Cardiac muscle cell (in vitro differentiated cells and primary cell): Measurements from ENCODE around the gene NEDD4. TPM values are rescaled to one million over a fixed set of nuclear protein-coding genes. Genes with fewer than 3 reads are reported as not detected.

Experiments used
- DNase-seq, 2 donors: peaks; one replicate each; pipeline versions ENCODE4 v3.0.0 to v3.0.0-alpha.2; 2010 to 2017; ENCODE audit warnings: low read depth in 1 of 2, low spot score in 1 of 2
- H3K27ac ChIP-seq: fragments of 200-600 bp; sonication (generic); 2 replicates; pipeline ENCODE4 v1.5.1; 2016
- H3K27me3 ChIP-seq: fragments of 200-600 bp; sonication (generic); 2 replicates; pipeline ENCODE4 v1.6.0; 2016; ENCODE audit warnings: control low read depth
- H3K36me3 ChIP-seq: fragments of 200-600 bp; sonication (generic); 2 replicates; pipeline ENCODE4 v1.5.1; 2016; ENCODE audit warnings: control low read depth
- H3K4me1 ChIP-seq: fragments of 200-600 bp; sonication (generic); 2 replicates; pipeline ENCODE4 v1.8.1; 2017; ENCODE audit warnings: low read depth, mild to moderate bottlenecking, mixed run types
- H3K4me3 ChIP-seq: fragments of 200-600 bp; sonication (generic); 2 replicates; pipeline ENCODE4 v1.5.1; 2016; ENCODE audit warnings: mild to moderate bottlenecking
- H3K9me3 ChIP-seq: fragments of 200-600 bp; sonication (generic); 2 replicates; pipeline ENCODE4 v1.5.1; 2017; ENCODE audit warnings: low read depth, mild to moderate bottlenecking, control low read depth
- polyA plus RNA-seq: library from polyadenylated mRNA; unstranded; fragments of >200 nt; fragmentation: Nextera tagmentation; extraction: Ambion mirVana; gene quantifications from 2 replicates; pipeline ENCODE4 v1.2.1, GENCODE V29; 2016
- total RNA-seq: library from RNA; depleted of rRNA; stranded (reverse); fragments of >200 nt; gene quantifications from 2 replicates; pipeline ENCODE4 v1.2.3, GENCODE V29; 2016
- TF ChIP-seq, protein P1 (sequence below): IDR thresholded peaks from 2 replicates; pipeline ENCODE4 v1.5.1; 2012; ENCODE audit warnings: low read depth, mild to moderate bottlenecking, low read length

NEDD4 gene
- total and polyA plus RNA-seq, 2 experiments from 2014 or later: 3.9 to 7.5 TPM

DNA sequence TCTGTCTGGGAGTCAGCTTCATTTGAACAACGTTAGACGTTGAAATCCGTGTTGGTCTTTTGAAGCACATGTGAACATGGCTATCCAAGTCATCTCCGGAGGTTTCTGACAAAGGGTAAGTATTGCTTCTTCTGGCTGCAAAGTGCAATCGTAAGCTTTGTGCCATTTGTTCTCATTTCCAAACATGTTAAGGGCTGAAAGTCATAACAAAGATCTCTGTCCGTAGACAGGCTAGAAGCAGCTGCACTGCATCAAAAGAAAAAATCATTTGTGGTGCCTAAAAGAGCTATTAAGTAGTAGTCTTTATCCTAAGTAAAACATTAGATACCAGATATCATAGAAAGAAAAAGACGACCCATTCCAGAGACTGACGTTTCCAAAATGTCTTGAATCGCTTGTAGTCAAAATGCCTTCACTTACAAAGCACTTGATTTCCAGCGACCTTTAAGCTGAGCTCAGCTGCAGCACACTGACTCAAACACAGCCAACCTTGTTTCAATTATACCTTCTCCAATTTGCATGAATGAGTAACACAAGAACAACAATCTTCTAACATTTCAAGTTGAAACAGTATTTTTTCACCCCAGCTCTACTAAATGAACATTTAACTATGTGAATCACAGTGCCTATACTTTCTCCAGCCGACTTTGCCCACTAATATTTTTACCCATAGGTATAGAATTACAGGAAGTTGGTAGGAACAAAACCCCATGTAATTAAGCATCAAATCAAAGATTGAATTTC is 76.6 kb downstream of the NEDD4 start:
- no peaks in the 10 kb centered on the region for H3K9me3 ChIP-seq
- no peak overlapping the region for H3K4me3 ChIP-seq
- peak; percentile 11 to 50 for DNase-seq
- no peaks in the 10 kb centered on the region for H3K36me3 ChIP-seq
- H3K4me1 ChIP-seq: no peaks in the 10 kb centered on the region
- no peak overlapping the region for H3K27ac ChIP-seq
- TF ChIP-seq, protein P1, sequence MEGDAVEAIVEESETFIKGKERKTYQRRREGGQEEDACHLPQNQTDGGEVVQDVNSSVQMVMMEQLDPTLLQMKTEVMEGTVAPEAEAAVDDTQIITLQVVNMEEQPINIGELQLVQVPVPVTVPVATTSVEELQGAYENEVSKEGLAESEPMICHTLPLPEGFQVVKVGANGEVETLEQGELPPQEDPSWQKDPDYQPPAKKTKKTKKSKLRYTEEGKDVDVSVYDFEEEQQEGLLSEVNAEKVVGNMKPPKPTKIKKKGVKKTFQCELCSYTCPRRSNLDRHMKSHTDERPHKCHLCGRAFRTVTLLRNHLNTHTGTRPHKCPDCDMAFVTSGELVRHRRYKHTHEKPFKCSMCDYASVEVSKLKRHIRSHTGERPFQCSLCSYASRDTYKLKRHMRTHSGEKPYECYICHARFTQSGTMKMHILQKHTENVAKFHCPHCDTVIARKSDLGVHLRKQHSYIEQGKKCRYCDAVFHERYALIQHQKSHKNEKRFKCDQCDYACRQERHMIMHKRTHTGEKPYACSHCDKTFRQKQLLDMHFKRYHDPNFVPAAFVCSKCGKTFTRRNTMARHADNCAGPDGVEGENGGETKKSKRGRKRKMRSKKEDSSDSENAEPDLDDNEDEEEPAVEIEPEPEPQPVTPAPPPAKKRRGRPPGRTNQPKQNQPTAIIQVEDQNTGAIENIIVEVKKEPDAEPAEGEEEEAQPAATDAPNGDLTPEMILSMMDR: no peak
- no peaks in the 10 kb centered on the region for H3K27me3 ChIP-seq

GRCh38 chr15:55915876-55916567 is 77.4 kb downstream of the NEDD4 start:
- no peaks in the 10 kb centered on the region for H3K36me3 ChIP-seq
- H3K4me3 ChIP-seq: no peak overlapping the region

DNA sequence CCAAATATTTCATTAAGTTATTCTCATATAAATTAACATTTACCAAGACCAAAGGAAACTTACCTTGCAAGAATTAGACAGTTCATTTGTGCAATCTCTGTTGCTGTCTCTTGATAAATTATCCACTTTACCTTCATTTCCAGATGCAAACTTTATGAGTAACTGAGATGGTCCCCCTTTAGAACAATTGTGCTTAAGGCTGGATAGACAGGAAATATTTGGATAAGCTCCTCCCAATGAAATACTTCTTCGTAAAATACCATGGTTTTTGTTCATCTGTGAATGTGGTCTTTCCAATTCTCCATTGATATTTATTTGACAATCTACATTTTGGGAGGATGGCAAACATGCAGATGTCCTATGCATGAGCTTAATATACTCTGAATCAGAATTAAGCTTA is 78.2 kb downstream of the NEDD4 start:
- no peaks in the 10 kb centered on the region for H3K36me3 ChIP-seq
- peak in 1 of 2 donors; percentile 47 for DNase-seq
- H3K27ac ChIP-seq: no peak overlapping the region
- no peaks in the 10 kb centered on the region for H3K9me3 ChIP-seq
- no peaks in the 10 kb centered on the region for H3K4me1 ChIP-seq
- TF ChIP-seq, protein P1: no peak
- H3K4me3 ChIP-seq: no peak overlapping the region
- H3K27me3 ChIP-seq: no peaks in the 10 kb centered on the region

More at GRCh38 chr15:55915876-55916567, 77.4 kb downstream of the NEDD4 start:
- no peaks in the 10 kb centered on the region for H3K27me3 ChIP-seq
- H3K9me3 ChIP-seq: no peaks in the 10 kb centered on the region
- DNase-seq: peak in 1 of 2 donors; percentile 63
- TF ChIP-seq, protein P1: no peak
- no peaks in the 10 kb centered on the region for H3K4me1 ChIP-seq
- no peak overlapping the region for H3K27ac ChIP-seq

DNA sequence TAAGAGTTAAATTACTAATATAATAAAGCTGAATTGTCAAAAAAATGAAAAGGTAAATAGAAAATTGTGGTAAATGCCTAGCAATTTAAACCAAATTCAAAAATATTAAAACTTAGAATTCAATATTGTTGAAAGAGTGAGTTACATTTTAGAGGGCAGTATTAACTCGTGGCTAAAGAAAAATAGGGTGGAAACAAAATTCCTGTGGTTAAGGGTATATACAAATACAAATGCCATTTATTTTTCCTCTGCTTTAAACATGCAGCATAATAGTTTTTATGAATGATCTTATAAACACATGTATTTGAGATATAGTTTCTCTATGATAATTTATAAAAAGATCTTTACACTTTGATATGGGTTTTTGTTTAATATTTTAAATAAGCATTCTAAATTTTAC is 79.0 kb downstream of the NEDD4 start:
- H3K27ac ChIP-seq: no peak overlapping the region
- peak in 1 of 2 donors; percentile 44 for DNase-seq
- H3K4me3 ChIP-seq: no peak overlapping the region

DNA sequence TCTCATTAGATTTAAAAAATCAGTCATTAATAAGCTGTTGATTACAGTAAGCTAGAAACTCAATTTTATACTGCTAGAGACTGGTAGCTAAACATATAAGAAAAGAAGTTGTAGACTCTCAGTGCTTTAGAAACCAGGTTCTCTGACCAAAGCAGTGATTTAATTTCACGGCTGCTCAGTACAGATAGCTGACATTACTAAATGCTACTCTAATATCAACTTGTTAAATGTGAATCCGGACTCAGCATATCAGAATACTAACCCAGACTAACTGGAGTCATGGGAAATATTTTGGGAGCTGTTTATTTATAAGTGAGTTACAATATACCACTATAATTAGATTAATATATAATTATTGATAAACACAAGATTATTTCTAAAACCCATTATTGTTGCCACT is 80.4 kb downstream of the NEDD4 start:
- peak in 1 of 2 donors; percentile 21 for DNase-seq
- Histone ChIP-seq H3K36me3 (no peaks in the 10 kb centered on the region), H3K4me1 (no peaks in the 10 kb centered on the region), H3K9me3 (no peaks in the 10 kb centered on the region), H3K27ac (no peak overlapping the region), H3K4me3 (no peak overlapping the region), H3K27me3 (no peaks in the 10 kb centered on the region)
- TF ChIP-seq, protein P1: no peak

More for the DNA sequence above, 79.0 kb downstream of the NEDD4 start:
- Histone ChIP-seq H3K27me3 (no peaks in the 10 kb centered on the region), H3K36me3 (no peaks in the 10 kb centered on the region), H3K4me1 (no peaks in the 10 kb centered on the region), H3K9me3 (no peaks in the 10 kb centered on the region)
- TF ChIP-seq, protein P1: no peak
